Activated naive CD4-positive, alpha-beta T cell treated with anti-CD3 and anti-CD28 coated beads, Interleukin-2, amount 50 U/mL, for 24 hours (primary cell): ENCODE results near the gene CYP26C1.

ENCODE experiments used
- H3K27ac Mint-ChIP-seq: one replicate; pipeline ENCODE4 v1.8.0; 2021; ENCODE audit warnings: mild to moderate bottlenecking, mixed read lengths
- H3K27me3 Mint-ChIP-seq: one replicate; pipeline ENCODE4 v1.8.0; 2021; ENCODE audit warnings: mixed read lengths
- H3K36me3 Mint-ChIP-seq: one replicate; pipeline ENCODE4 v1.8.0; 2021; ENCODE audit warnings: mixed read lengths
- H3K4me1 Mint-ChIP-seq: one replicate; pipeline ENCODE4 v1.8.0; 2021; ENCODE audit warnings: mixed read lengths
- H3K4me3 Mint-ChIP-seq: one replicate; pipeline ENCODE4 v1.8.0; 2021; ENCODE audit warnings: mild to moderate bottlenecking, mixed read lengths
- H3K9me3 Mint-ChIP-seq: one replicate; pipeline ENCODE4 v1.8.0; 2021; ENCODE audit warnings: mixed read lengths

Gene CYP26C1

GRCh38 chr10:93113042-93113441, 52.4 kb downstream of the CYP26C1 start:
- Mint-ChIP-seq H3K9me3 (no peaks in the 10 kb centered on the region), H3K4me3 (no peak overlapping the region), H3K4me1 (peaks cover 14% of the 10 kb centered on the region), H3K36me3 (no peaks in the 10 kb centered on the region), H3K27ac (no peak overlapping the region), H3K27me3 (peaks cover 2% of the 10 kb centered on the region)

- H3K4me3 Mint-ChIP-seq = no peak overlapping the region
- H3K9me3 Mint-ChIP-seq = no peaks in the 10 kb centered on the region
- H3K27ac Mint-ChIP-seq = peak overlapping the region; percentile 74
- H3K4me1 Mint-ChIP-seq = peaks cover 14% of the 10 kb centered on the region
- no peaks in the 10 kb centered on the region for H3K36me3 Mint-ChIP-seq
- peaks cover 2% of the 10 kb centered on the region for H3K27me3 Mint-ChIP-seq
These were observed 55.2 kb downstream of the CYP26C1 start for GRCh38 chr10:93115661-93116383.
